Epithelial cell of proximal tubule (primary cell): Measurements from ENCODE around the gene RECQL5. TPM values are rescaled to one million over a fixed set of nuclear protein-coding genes. Genes with fewer than 3 reads are reported as not detected.
A peak's percentile ranks its signal among the peaks of the same experiment; 100 is the strongest.

Experiments used
- DNase-seq: peaks from one replicate; pipeline ENCODE4 v3.0.0-alpha.2; 2011; ENCODE audit warnings: low read depth
- H3K4me3 ChIP-seq: 2 replicates; pipeline ENCODE4 v1.5.1; 2011; ENCODE audit warnings: low read depth, mild to moderate bottlenecking, low read length
- CTCF ChIP-seq: conservative IDR thresholded peaks from 2 replicates; pipeline ENCODE4 v1.5.1; 2012; ENCODE audit warnings: low read depth, mild to moderate bottlenecking, low read length
- total RNA-seq: library from RNA; depleted of rRNA; stranded (reverse); fragments of >200 nt; gene quantifications from 2 replicates; pipeline ENCODE4 v1.2.3, GENCODE V29; 2015

Gene RECQL5
- total RNA-seq, 1 donor from 2014 or later = 25.7 TPM

- no peak for TF ChIP-seq CTCF
- H3K4me3 ChIP-seq = no peak overlapping the region
- no peak for DNase-seq
Observed at GRCh38 chr17:75631353-75631752, 35.6 kb downstream of the RECQL5 start.

- no peak for DNase-seq
- no peak overlapping the region for H3K4me3 ChIP-seq
- no peak for TF ChIP-seq CTCF
Observed at GRCh38 chr17:75630071-75630917, 36.7 kb downstream of the RECQL5 start.

- TF ChIP-seq CTCF = no peak
- DNase-seq = no peak
- no peak overlapping the region for H3K4me3 ChIP-seq
Observed at GRCh38 chr17:75629157-75629556, 37.8 kb downstream of the RECQL5 start.

- TF ChIP-seq CTCF = no peak
- no peak overlapping the region for H3K4me3 ChIP-seq
- DNase-seq = no peak
Observed at GRCh38 chr17:75628425-75628824, 38.5 kb downstream of the RECQL5 start.

GRCh38 chr17:75627094-75627493 is 39.9 kb downstream of the RECQL5 start:
- H3K4me3 ChIP-seq = no peak overlapping the region
- no peak for TF ChIP-seq CTCF
- DNase-seq = no peak

GRCh38 chr17:75626496-75627038 is 40.4 kb downstream of the RECQL5 start:
- DNase-seq = no peak
- no peak for TF ChIP-seq CTCF
- no peak overlapping the region for H3K4me3 ChIP-seq

GRCh38 chr17:75625813-75626486 is 41.0 kb downstream of the RECQL5 start:
- H3K4me3 ChIP-seq = no peak overlapping the region
- TF ChIP-seq CTCF = peak; percentile 74
- DNase-seq = no peak
